Measurements from ENCODE around the gene PKP3.
"Not testable (repeated sequence)": the region's sequence is repeated elsewhere in the genome, so short reads cannot be mapped to it uniquely, and the experiment has no call there.

PKP3 gene

GRCh38 chr11:420911-421321 is 26.9 kb downstream of the PKP3 start:
- H3K79me2 ChIP-seq = no peaks in the 10 kb centered on the region
- H2AFZ ChIP-seq = no peak overlapping the region
- H3K4me1 ChIP-seq = no peaks in the 10 kb centered on the region
- H3K27ac ChIP-seq = no peak overlapping the region
- no peaks in the 10 kb centered on the region for H3K27me3 ChIP-seq (ENCODE audit: control insufficient read depth, insufficient read depth, low read length)
- no peaks in the 10 kb centered on the region for H3K36me3 ChIP-seq (ENCODE audit: control insufficient read depth, insufficient read depth, low read length)
- H3K9me3 ChIP-seq (ENCODE audit: control insufficient read depth, low read length) = no peaks in the 10 kb centered on the region
- no peak overlapping the region for H3K4me2 ChIP-seq (ENCODE audit: low read length)
- H3K4me3 ChIP-seq (ENCODE audit: low read depth, low read length) = no peak overlapping the region
- no peak for TF ChIP-seq CTCF (IDR thresholded peaks at IDR 0.05)
- H3K9ac ChIP-seq = no peak overlapping the region

DNA sequence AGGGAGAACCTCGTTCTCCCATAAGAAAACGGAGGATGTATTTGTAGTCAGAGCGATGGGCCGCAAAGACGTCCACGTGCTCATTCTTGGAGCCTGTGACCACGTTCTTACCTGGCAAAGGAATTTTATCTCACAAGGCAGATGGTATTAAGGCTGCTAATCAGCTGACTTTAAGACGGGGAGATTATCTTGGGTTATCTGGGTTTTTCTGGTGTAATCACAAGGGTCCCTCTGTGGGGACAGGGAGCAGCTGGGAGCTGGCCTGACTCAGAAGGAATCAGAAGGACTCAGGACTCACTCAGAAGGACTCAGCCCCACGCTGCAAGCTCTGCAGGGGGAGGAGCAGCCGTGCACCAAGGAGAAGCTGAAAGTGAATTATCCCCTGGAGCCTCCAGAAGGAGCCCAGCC is 28.2 kb downstream of the PKP3 start:
- Histone ChIP-seq H3K4me1 (no peaks in the 10 kb centered on the region), H2AFZ (no peak overlapping the region), H3K27me3 (ENCODE audit: control insufficient read depth, insufficient read depth, low read length) (no peaks in the 10 kb centered on the region), H3K9ac (no peak overlapping the region), H3K27ac (no peak overlapping the region), H3K4me2 (ENCODE audit: low read length) (no peak overlapping the region), H3K9me3 (ENCODE audit: control insufficient read depth, low read length) (no peaks in the 10 kb centered on the region), H3K79me2 (no peaks in the 10 kb centered on the region), H3K36me3 (ENCODE audit: control insufficient read depth, insufficient read depth, low read length) (no peaks in the 10 kb centered on the region), H3K4me3 (ENCODE audit: low read depth, low read length) (no peak overlapping the region)
- TF ChIP-seq CTCF (IDR thresholded peaks at IDR 0.05) = no peak

DNA sequence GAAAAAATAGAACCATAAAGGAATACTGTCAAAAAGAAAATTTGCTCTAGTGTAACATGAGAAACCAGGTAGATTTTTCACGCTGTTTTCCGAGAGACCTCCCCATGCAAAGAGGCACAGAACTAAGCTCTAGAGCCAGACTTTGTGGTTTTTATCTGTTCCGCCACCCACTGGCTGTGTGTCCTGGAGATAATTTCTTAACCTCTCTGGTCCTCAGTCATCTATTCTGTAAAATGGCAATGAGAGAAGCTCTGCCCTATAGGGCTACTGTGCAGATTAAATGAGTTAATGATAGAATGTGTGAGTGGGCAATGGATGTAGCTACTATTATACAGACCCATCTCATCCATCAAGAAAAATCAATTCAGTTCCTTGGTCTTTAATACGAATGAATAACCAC is 30.2 kb downstream of the PKP3 start:
- Histone ChIP-seq H3K79me2 (no peaks in the 10 kb centered on the region), H3K4me1 (no peaks in the 10 kb centered on the region), H3K36me3 (ENCODE audit: control insufficient read depth, insufficient read depth, low read length) (no peaks in the 10 kb centered on the region), H2AFZ (no peak overlapping the region), H3K27ac (no peak overlapping the region), H3K4me2 (ENCODE audit: low read length) (no peak overlapping the region), H3K27me3 (ENCODE audit: control insufficient read depth, insufficient read depth, low read length) (no peaks in the 10 kb centered on the region), H3K9me3 (ENCODE audit: control insufficient read depth, low read length) (no peaks in the 10 kb centered on the region), H3K4me3 (ENCODE audit: low read depth, low read length) (no peak overlapping the region), H3K9ac (no peak overlapping the region)
- no peak for TF ChIP-seq CTCF (IDR thresholded peaks at IDR 0.05)

DNA sequence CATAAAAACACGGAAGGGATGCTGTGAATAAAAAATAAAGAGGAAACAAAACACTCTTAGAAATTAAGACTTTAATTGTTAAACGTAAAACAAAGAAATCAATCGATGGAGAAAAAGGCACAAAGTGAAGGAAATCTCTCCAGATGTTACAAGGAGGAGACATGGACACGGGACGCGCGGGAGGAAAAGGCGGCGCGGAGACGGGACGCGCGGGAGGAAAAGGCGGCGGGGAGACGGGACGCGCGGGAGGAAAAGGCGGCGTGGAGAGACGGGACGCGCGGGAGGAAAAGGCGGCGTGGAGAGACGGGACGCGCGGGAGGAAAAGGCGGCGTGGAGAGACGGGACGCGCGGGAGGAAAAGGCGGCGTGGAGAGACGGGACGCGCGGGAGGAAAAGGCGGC is 30.8 kb downstream of the PKP3 start:
- H3K4me2 ChIP-seq (ENCODE audit: low read length); H2AFZ ChIP-seq; H3K9me3 ChIP-seq (ENCODE audit: control insufficient read depth, low read length); H3K36me3 ChIP-seq (ENCODE audit: control insufficient read depth, insufficient read depth, low read length); H3K4me3 ChIP-seq (ENCODE audit: low read depth, low read length); H3K4me1 ChIP-seq; H3K27me3 ChIP-seq (ENCODE audit: control insufficient read depth, insufficient read depth, low read length); H3K9ac ChIP-seq; H3K79me2 ChIP-seq; H3K27ac ChIP-seq: not testable (repeated sequence)

DNA sequence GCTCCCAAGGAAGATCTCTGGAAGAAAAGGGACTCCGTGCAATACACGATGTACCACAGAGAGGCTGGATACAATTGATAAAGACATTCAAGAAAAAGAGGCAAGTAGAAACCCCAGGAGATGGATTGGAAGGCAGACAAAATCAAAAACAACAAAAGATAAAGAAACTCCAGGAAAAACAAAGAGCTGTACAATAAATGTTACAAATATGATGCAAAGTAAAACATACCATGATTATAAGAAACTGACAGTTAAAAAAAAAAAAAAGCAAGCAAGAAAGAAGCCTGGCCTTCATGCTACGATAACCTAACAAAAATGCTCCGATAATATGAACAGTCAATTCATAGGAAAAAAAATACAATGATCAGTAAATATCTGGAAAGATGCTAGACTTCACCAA is 31.3 kb downstream of the PKP3 start:
- Histone ChIP-seq H3K4me3 (ENCODE audit: low read depth, low read length) (no peak overlapping the region), H2AFZ (no peak overlapping the region), H3K27me3 (ENCODE audit: control insufficient read depth, insufficient read depth, low read length) (no peaks in the 10 kb centered on the region), H3K27ac (no peak overlapping the region), H3K36me3 (ENCODE audit: control insufficient read depth, insufficient read depth, low read length) (no peaks in the 10 kb centered on the region), H3K79me2 (no peaks in the 10 kb centered on the region), H3K9me3 (ENCODE audit: control insufficient read depth, low read length) (no peaks in the 10 kb centered on the region), H3K4me1 (no peaks in the 10 kb centered on the region), H3K9ac (no peak overlapping the region), H3K4me2 (ENCODE audit: low read length) (no peak overlapping the region)
- TF ChIP-seq CTCF (IDR thresholded peaks at IDR 0.05) = no peak
